ENCODE measurements around the gene MRTFA. TPM values are rescaled to one million over a fixed set of nuclear protein-coding genes. Genes with fewer than 3 reads are reported as not detected.
"Not testable (repeated sequence)": the region's sequence is repeated elsewhere in the genome, so short reads cannot be mapped to it uniquely, and the experiment has no call there.

MRTFA gene
- total RNA-seq, 3 donors from 2014 or later (not counting 1 experiment from before 2014, with no cell fraction given), result 81.8 to 91.9 (median 83.5) TPM

DNA sequence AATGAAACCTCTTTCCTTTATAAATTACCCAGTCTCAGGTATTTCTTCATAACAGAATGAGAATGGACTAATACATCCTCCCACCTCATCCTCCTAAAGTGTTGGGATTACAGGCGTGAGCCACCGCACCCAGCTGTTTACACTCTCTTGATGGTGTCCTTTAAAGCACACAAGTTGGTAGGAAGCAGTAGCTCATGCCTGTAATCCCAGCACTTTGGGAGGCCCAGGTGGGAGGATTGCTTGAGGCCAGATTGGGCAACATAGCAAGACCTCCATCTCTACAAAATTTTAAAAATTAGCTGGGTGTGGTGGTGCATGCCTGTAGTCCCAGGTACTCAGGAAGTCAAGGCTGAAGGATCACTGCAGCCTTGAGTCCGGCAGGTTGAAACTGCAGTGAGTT lies 19.4 kb upstream of the MRTFA start:
- H3K4me3 ChIP-seq (ENCODE audit: low read length); H3K27me3 ChIP-seq (ENCODE audit: control insufficient read depth, insufficient read depth, low read length); intact Hi-C loops (cut with micrococcal nuclease); H3K27ac ChIP-seq (ENCODE audit: low read length); H3K27ac Mint-ChIP-seq; H3K4me1 Mint-ChIP-seq; ATAC-seq; H3K36me3 Mint-ChIP-seq; H3K27me3 Mint-ChIP-seq (ENCODE audit: low read depth in 2 of 2); H3K36me3 ChIP-seq (ENCODE audit: control insufficient read depth, insufficient read depth, low read length); H3K4me3 Mint-ChIP-seq; H3K4me1 ChIP-seq (ENCODE audit: control insufficient read depth, insufficient read depth, low read length); DNase-seq; H3K9me3 ChIP-seq (ENCODE audit: control insufficient read depth, insufficient read depth, low read length); H3K9me3 Mint-ChIP-seq: not testable (repeated sequence)
- WGBS (ENCODE audit: insufficient coverage), result 92% methylated on average over 3 of the region's 3 CpGs

DNA sequence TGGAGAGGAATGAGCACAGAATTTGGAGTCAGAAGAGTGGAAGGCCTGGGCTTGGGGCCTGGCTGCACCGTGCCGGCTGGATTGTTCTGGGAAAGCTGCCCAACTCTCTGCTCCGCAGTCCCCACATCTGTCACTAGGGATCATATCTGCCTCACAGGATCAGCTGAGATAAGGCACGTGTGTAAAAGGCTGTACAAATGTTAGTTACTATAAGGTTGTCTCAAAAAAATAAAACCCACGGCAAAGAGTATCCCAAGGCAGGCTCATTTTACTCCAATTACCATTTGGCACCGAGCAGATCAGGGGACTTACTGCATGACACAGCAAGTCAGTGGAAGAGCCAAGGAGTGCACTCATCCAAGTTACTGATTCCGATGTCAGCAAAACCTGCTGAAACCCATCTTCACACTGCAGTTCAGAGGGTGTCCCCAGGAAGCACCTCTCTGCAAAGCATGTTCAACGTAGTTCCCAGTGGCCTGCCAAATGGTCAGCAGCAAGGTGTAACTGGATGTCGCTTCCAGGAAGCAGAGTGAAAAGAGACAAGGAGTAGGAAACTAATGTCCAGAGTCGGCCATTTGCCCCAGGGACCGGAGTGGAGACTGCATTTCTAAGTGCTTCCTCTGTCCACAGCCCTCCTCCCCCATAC lies 18.1 kb upstream of the MRTFA start:
- H3K27ac Mint-ChIP-seq, result no peak overlapping the region
- WGBS (ENCODE audit: insufficient coverage), result 77% methylated on average over 10 of the region's 11 CpGs
- H3K36me3 Mint-ChIP-seq, result no peaks in the 10 kb centered on the region
- Histone ChIP-seq H3K27ac (ENCODE audit: low read length) (no peak overlapping the region), H3K4me1 (ENCODE audit: control insufficient read depth, insufficient read depth, low read length) (no peaks in the 10 kb centered on the region), H3K4me3 (ENCODE audit: low read length) (no peak overlapping the region), H3K27me3 (ENCODE audit: control insufficient read depth, insufficient read depth, low read length) (no peaks in the 10 kb centered on the region), H3K36me3 (ENCODE audit: control insufficient read depth, insufficient read depth, low read length) (no peaks in the 10 kb centered on the region), H3K9me3 (ENCODE audit: control insufficient read depth, insufficient read depth, low read length) (no peaks in the 10 kb centered on the region)
- peaks cover 0 to 7% of the 10 kb centered on the region in 2 donors for H3K4me1 Mint-ChIP-seq
- no peak overlapping the region for H3K4me3 Mint-ChIP-seq
- H3K27me3 Mint-ChIP-seq (ENCODE audit: low read depth in 2 of 2), result peaks cover 0 to 2% of the 10 kb centered on the region in 2 donors
- ATAC-seq, result no peak
- no peak for DNase-seq
- H3K9me3 Mint-ChIP-seq, result no peaks in the 10 kb centered on the region
- TF ChIP-seq, protein P1, sequence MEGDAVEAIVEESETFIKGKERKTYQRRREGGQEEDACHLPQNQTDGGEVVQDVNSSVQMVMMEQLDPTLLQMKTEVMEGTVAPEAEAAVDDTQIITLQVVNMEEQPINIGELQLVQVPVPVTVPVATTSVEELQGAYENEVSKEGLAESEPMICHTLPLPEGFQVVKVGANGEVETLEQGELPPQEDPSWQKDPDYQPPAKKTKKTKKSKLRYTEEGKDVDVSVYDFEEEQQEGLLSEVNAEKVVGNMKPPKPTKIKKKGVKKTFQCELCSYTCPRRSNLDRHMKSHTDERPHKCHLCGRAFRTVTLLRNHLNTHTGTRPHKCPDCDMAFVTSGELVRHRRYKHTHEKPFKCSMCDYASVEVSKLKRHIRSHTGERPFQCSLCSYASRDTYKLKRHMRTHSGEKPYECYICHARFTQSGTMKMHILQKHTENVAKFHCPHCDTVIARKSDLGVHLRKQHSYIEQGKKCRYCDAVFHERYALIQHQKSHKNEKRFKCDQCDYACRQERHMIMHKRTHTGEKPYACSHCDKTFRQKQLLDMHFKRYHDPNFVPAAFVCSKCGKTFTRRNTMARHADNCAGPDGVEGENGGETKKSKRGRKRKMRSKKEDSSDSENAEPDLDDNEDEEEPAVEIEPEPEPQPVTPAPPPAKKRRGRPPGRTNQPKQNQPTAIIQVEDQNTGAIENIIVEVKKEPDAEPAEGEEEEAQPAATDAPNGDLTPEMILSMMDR (IDR thresholded peaks at IDR 0.05), result no peak
- intact Hi-C loops (cut with micrococcal nuclease), result no loop called here

DNA sequence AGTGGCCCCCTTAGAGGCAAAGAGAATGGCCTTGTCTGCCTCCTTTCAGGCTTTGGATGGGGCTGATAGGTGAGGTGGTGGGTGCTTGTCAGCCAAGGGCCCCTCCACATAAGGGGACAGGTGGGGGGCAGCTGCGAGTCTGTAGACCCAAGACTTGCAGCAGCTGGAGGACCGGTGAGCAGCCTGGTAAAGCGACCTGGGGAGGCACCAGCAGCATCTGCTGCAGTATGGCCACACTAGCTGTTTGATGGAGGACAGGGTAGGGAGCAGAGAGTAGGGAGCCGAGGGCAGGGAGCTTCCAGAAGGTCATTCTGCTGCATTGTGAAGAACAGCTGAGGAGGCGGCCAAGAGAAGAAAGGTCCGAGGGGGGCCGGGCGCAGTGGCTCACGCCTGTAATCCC lies 16.8 kb upstream of the MRTFA start:
- Mint-ChIP-seq H3K9me3 (no peaks in the 10 kb centered on the region), H3K27me3 (ENCODE audit: low read depth in 2 of 2) (no peaks in the 10 kb centered on the region), H3K4me3 (peak overlapping the region; percentile 40), H3K4me1 (peaks cover 0 to 7% of the 10 kb centered on the region in 2 donors), H3K36me3 (no peaks in the 10 kb centered on the region), H3K27ac (peak overlapping the region in 1 of 2 donors; percentile 42)
- Histone ChIP-seq H3K27ac (ENCODE audit: low read length) (no peak overlapping the region), H3K4me1 (ENCODE audit: control insufficient read depth, insufficient read depth, low read length) (no peaks in the 10 kb centered on the region), H3K27me3 (ENCODE audit: control insufficient read depth, insufficient read depth, low read length) (no peaks in the 10 kb centered on the region), H3K4me3 (ENCODE audit: low read length) (no peak overlapping the region), H3K36me3 (ENCODE audit: control insufficient read depth, insufficient read depth, low read length) (no peaks in the 10 kb centered on the region), H3K9me3 (ENCODE audit: control insufficient read depth, insufficient read depth, low read length) (no peaks in the 10 kb centered on the region)
- TF ChIP-seq, protein P1 (IDR thresholded peaks at IDR 0.05), result no peak
- 95% methylated on average over 9 of the region's 9 CpGs for WGBS (ENCODE audit: insufficient coverage)
- DNase-seq (no peak), ATAC-seq (no peak)
- intact Hi-C loops (cut with micrococcal nuclease), result no loop called here

DNA sequence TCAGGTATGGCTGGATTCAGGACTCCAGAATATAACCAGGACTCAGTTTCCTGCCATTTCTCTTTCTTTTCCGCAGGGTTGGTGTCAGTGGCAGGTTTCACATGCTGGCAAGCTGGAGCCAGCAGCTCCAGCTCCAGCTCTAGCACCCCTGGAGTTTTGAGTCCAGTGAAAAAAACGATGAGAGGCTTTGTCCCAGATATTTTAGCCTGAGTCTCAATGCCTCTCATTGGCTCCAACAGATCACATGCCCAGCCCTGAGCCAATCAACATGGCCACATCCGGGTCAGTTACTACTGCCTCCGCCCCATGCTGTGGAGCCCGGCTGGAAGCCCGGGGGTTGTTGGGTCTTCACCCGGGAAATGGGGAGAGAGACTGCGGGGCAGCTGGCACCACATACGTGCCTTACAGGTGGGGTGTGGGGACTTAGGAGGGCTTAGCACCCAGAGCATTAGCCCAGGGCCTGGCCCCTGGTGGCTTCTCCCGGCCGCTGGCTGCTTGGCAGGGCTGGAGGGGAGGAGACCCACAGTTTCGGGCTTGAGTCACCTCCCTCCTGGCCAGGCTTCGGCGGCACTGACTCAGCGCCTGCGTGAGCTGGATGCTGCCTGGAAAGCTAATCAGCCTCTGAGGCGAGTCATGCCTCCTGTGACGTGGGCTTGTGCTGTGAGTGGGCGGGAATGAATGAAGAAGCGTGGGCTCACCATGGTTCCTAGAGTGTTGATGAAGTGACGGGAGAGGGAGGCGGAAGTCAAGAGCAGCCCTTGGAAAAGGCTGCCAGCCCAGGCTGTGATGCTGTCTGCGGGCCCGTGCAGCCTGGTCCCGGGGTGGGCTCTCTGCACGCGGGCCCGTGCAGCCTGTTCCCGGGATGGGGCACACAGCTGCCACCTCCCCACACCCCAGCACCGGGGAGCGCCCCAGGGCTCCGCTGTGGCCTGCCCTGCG lies 15.3 kb upstream of the MRTFA start:
- Histone ChIP-seq H3K9me3 (ENCODE audit: control insufficient read depth, insufficient read depth, low read length) (no peaks in the 10 kb centered on the region), H3K27ac (ENCODE audit: low read length) (peak overlapping the region; percentile 63), H3K27me3 (ENCODE audit: control insufficient read depth, insufficient read depth, low read length) (no peaks in the 10 kb centered on the region), H3K4me3 (ENCODE audit: low read length) (peak overlapping the region; percentile 50), H3K36me3 (ENCODE audit: control insufficient read depth, insufficient read depth, low read length) (no peaks in the 10 kb centered on the region), H3K4me1 (ENCODE audit: control insufficient read depth, insufficient read depth, low read length) (no peaks in the 10 kb centered on the region)
- no peaks in the 10 kb centered on the region for H3K9me3 Mint-ChIP-seq
- peaks cover 0 to 7% of the 10 kb centered on the region in 2 donors for H3K4me1 Mint-ChIP-seq
- WGBS (ENCODE audit: insufficient coverage), result 76% methylated on average over 33 of the region's 33 CpGs
- intact Hi-C loops (cut with micrococcal nuclease), result no loop called here
- DNase-seq, result peak; percentile 32 to 77
- TF ChIP-seq, protein P1 (IDR thresholded peaks at IDR 0.05), result no peak
- H3K4me3 Mint-ChIP-seq, result peak overlapping the region; percentile 76
- H3K36me3 Mint-ChIP-seq, result no peaks in the 10 kb centered on the region
- ATAC-seq, result peak; percentile 90 to 96 (median 91)
- no peaks in the 10 kb centered on the region for H3K27me3 Mint-ChIP-seq (ENCODE audit: low read depth in 2 of 2)
- peak overlapping the region; percentile 75 to 84 for H3K27ac Mint-ChIP-seq
